Measurements from ENCODE around the gene FOXP1. TPM values are rescaled to one million over a fixed set of nuclear protein-coding genes. Genes with fewer than 3 reads are reported as not detected.

The FOXP1 gene
- total RNA-seq (2022; extraction: Qiagen RNA extraction; ENCODE audit: low read depth), result 6.3 to 11.2 TPM (median 9.8 TPM) in 5 replicates

GRCh38 chr3:71583566-71584393 lies at the start of gene FOXP1:
FOXP1 (minus strand) TSS chr3:71583728; CDS start chr3:71198381, 385,347 bp downstream.

Other genes with a start within 250 kb of the FOXP1 start
- 2.8 to 4.4 TPM (median 3.7 TPM) in 5 replicates for gene EIF4E3, start 141.7 kb upstream of the FOXP1 start, total RNA-seq (2022; extraction: Qiagen RNA extraction; ENCODE audit: low read depth)
- 2.5 to 4.1 TPM (median 3.1 TPM) in 5 replicates for gene GPR27, start 170.1 kb upstream of the FOXP1 start, total RNA-seq (2022; extraction: Qiagen RNA extraction; ENCODE audit: low read depth)
- not detected in 5 replicates for gene PROK2, start 201.4 kb upstream of the FOXP1 start, total RNA-seq (2022; extraction: Qiagen RNA extraction; ENCODE audit: low read depth)